ENCODE data around the gene STRN4. TPM values are rescaled to one million over a fixed set of nuclear protein-coding genes. Genes with fewer than 3 reads are reported as not detected.
A peak's percentile ranks its signal among the peaks of the same experiment; 100 is the strongest.

The STRN4 gene
- total and polyA plus RNA-seq, 9 of the 15 experiments (the other 6 are each of a cell fraction or from before 2014, with no cell fraction given), result 0.62 to 83.7 (median 36.9) TPM

DNA sequence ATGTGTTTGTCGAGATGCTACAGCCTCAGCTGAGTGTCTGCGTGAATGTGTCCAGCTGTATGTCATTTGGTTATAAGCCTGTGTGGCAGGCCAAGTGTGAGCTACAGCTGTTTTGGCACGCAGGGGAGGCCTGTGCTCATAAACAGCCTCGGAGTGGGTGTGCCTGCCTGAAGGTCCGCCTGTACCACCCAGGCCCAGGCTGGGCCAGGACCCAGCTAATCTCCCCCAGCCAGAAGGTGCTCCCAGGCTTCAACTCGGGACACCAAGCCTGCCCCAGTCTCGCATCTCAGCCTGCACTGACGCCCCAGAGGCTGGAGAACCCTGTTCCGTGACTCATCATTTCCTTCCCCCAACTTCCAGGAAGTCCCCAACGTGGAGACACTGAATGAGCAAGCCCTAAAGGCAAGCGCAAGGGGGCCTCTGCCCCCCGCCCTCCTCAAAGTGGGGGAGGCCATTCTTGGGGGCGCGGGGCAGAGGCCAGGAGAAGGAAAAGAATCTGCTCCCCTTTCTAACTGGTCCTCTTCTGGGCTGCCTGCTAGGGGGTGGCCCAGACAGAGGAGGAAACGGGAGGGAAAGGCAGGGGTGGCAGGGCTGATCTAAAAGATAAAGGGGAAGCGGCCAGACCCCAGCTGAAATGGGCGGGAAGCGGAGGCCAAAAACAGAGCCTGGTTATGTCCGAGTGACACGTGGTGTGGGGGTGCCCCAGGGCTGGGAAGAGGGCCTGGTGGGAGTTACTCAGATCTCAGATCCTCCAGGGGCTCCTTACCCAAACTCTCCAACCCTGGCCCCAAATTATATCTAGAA lies 40.2 kb upstream of the STRN4 start (continued):
- TF ChIP-seq KDM5B (IDR thresholded peaks at IDR 0.05; ENCODE audit: insufficient replicate concordance, low read depth, low read length) (peak; percentile 68), ZNF778 (CRISPR knock-in tag; IDR thresholded peaks at IDR 0.05) (no peak), HSF4 (CRISPR knock-in tag; IDR thresholded peaks at IDR 0.05; ENCODE audit: borderline replicate concordance) (0 out of 2 replicates have a peak, but pooled peaks have one; percentile 63), ZBED1 (IDR thresholded peaks at IDR 0.05) (no peak), POU5F1 (IDR thresholded peaks at IDR 0.05; ENCODE audit: borderline replicate concordance, low read depth, low read length, partially characterized antibody) (no peak), XRCC5 (IDR thresholded peaks at IDR 0.05; ENCODE audit: low read depth, low read length) (peak; percentile 49)
- TF ChIP-seq, protein P1, sequence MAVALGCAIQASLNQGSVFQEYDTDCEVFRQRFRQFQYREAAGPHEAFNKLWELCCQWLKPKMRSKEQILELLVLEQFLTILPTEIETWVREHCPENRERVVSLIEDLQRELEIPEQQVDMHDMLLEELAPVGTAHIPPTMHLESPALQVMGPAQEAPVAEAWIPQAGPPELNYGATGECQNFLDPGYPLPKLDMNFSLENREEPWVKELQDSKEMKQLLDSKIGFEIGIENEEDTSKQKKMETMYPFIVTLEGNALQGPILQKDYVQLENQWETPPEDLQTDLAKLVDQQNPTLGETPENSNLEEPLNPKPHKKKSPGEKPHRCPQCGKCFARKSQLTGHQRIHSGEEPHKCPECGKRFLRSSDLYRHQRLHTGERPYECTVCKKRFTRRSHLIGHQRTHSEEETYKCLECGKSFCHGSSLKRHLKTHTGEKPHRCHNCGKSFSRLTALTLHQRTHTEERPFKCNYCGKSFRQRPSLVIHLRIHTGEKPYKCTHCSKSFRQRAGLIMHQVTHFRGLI (CRISPR knock-in tag; IDR thresholded peaks at IDR 0.05), result 0 out of 2 replicates have a peak, but pooled peaks have one; percentile 17
- TF ChIP-seq, protein P2, sequence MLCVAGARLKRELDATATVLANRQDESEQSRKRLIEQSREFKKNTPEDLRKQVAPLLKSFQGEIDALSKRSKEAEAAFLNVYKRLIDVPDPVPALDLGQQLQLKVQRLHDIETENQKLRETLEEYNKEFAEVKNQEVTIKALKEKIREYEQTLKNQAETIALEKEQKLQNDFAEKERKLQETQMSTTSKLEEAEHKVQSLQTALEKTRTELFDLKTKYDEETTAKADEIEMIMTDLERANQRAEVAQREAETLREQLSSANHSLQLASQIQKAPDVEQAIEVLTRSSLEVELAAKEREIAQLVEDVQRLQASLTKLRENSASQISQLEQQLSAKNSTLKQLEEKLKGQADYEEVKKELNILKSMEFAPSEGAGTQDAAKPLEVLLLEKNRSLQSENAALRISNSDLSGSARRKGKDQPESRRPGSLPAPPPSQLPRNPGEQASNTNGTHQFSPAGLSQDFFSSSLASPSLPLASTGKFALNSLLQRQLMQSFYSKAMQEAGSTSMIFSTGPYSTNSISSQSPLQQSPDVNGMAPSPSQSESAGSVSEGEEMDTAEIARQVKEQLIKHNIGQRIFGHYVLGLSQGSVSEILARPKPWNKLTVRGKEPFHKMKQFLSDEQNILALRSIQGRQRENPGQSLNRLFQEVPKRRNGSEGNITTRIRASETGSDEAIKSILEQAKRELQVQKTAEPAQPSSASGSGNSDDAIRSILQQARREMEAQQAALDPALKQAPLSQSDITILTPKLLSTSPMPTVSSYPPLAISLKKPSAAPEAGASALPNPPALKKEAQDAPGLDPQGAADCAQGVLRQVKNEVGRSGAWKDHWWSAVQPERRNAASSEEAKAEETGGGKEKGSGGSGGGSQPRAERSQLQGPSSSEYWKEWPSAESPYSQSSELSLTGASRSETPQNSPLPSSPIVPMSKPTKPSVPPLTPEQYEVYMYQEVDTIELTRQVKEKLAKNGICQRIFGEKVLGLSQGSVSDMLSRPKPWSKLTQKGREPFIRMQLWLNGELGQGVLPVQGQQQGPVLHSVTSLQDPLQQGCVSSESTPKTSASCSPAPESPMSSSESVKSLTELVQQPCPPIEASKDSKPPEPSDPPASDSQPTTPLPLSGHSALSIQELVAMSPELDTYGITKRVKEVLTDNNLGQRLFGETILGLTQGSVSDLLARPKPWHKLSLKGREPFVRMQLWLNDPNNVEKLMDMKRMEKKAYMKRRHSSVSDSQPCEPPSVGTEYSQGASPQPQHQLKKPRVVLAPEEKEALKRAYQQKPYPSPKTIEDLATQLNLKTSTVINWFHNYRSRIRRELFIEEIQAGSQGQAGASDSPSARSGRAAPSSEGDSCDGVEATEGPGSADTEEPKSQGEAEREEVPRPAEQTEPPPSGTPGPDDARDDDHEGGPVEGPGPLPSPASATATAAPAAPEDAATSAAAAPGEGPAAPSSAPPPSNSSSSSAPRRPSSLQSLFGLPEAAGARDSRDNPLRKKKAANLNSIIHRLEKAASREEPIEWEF (CRISPR knock-in tag; IDR thresholded peaks at IDR 0.05), result peak; percentile 61; the same call in 1 of the 2 replicates
- TF ChIP-seq, protein P3, sequence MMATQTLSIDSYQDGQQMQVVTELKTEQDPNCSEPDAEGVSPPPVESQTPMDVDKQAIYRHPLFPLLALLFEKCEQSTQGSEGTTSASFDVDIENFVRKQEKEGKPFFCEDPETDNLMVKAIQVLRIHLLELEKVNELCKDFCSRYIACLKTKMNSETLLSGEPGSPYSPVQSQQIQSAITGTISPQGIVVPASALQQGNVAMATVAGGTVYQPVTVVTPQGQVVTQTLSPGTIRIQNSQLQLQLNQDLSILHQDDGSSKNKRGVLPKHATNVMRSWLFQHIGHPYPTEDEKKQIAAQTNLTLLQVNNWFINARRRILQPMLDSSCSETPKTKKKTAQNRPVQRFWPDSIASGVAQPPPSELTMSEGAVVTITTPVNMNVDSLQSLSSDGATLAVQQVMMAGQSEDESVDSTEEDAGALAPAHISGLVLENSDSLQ (IDR thresholded peaks at IDR 0.05), result peak; percentile 42; the same call in 1 of the 2 replicates
- TF ChIP-seq, protein P4, sequence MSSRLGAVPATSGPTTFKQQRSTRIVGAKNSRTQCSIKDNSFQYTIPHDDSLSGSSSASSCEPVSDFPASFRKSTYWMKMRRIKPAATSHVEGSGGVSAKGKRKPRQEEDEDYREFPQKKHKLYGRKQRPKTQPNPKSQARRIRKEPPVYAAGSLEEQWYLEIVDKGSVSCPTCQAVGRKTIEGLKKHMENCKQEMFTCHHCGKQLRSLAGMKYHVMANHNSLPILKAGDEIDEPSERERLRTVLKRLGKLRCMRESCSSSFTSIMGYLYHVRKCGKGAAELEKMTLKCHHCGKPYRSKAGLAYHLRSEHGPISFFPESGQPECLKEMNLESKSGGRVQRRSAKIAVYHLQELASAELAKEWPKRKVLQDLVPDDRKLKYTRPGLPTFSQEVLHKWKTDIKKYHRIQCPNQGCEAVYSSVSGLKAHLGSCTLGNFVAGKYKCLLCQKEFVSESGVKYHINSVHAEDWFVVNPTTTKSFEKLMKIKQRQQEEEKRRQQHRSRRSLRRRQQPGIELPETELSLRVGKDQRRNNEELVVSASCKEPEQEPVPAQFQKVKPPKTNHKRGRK (tag; IDR thresholded peaks at IDR 0.05), result no peak
- TF ChIP-seq, protein P5, sequence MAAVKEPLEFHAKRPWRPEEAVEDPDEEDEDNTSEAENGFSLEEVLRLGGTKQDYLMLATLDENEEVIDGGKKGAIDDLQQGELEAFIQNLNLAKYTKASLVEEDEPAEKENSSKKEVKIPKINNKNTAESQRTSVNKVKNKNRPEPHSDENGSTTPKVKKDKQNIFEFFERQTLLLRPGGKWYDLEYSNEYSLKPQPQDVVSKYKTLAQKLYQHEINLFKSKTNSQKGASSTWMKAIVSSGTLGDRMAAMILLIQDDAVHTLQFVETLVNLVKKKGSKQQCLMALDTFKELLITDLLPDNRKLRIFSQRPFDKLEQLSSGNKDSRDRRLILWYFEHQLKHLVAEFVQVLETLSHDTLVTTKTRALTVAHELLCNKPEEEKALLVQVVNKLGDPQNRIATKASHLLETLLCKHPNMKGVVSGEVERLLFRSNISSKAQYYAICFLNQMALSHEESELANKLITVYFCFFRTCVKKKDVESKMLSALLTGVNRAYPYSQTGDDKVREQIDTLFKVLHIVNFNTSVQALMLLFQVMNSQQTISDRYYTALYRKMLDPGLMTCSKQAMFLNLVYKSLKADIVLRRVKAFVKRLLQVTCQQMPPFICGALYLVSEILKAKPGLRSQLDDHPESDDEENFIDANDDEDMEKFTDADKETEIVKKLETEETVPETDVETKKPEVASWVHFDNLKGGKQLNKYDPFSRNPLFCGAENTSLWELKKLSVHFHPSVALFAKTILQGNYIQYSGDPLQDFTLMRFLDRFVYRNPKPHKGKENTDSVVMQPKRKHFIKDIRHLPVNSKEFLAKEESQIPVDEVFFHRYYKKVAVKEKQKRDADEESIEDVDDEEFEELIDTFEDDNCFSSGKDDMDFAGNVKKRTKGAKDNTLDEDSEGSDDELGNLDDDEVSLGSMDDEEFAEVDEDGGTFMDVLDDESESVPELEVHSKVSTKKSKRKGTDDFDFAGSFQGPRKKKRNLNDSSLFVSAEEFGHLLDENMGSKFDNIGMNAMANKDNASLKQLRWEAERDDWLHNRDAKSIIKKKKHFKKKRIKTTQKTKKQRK (IDR thresholded peaks at IDR 0.05; ENCODE audit: borderline replicate concordance, low read depth, low read length), result no peak
